GM19468 (cell line): ENCODE data around the gene APOM.

Experiments used
- ATAC-seq: cut with Tn5 transposase; IDR thresholded peaks from one replicate; pipeline ENCODE4 v1.9.1; 2021; ENCODE audit warnings: mild to moderate bottlenecking, moderate library complexity, moderate number of reproducible peaks; ENCODE audit not compliant: unreplicated experiment; ENCODE audit errors: extremely low read depth

The APOM gene

DNA sequence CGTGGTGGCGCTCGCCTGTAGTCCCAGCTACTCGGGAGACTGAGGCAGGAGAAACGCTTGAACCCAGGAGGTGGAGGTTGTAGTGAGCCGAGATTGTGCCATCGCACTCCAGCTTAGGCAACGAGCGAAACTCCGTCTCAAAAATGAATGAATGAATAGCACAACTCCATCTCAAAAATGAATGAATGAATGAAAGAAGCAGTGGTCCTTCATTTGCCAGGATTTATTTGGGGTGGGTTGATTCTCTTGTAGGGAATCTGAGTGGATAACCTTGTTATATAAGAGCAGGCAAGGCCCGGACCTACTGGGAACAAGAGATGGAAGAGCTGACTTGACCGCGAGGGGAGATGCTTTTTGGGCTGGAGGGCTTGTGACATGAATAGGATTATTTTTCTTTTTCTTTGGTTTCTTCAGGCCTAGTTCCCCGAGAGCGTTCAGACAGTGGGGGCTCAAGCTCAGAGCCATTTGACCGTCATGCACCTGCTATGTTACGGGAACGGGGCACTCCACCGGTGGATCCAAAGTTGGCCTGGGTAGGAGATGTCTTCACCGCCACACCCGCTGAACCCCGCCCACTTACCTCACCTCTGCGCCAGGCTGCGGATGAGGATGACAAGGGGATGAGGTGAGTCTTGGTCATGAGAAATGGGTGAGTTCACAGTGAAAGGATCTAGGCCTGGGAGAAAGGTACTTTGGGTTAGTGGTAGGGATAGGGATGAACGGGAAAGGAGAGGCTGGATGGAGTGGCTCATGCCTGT lies 25.3 kb upstream of the APOM start:
- no peak for ATAC-seq

DNA sequence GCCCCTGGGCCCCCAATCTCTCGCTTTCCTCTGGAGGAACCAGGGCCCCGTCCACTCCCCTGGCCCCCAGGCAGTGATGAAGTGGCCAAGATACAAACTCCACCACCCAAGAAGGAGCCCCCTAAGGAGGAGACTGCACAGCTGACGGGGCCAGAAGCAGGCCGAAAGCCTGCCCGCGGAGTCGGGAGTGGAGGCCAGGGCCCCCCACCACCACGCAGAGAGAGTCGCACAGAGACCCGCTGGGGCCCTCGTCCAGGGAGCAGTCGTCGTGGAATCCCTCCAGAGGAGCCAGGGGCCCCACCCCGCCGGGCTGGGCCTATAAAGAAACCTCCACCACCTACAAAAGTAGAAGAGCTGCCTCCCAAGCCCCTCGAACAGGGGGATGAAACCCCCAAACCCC lies 24.5 kb upstream of the APOM start:
- no peak for ATAC-seq

DNA sequence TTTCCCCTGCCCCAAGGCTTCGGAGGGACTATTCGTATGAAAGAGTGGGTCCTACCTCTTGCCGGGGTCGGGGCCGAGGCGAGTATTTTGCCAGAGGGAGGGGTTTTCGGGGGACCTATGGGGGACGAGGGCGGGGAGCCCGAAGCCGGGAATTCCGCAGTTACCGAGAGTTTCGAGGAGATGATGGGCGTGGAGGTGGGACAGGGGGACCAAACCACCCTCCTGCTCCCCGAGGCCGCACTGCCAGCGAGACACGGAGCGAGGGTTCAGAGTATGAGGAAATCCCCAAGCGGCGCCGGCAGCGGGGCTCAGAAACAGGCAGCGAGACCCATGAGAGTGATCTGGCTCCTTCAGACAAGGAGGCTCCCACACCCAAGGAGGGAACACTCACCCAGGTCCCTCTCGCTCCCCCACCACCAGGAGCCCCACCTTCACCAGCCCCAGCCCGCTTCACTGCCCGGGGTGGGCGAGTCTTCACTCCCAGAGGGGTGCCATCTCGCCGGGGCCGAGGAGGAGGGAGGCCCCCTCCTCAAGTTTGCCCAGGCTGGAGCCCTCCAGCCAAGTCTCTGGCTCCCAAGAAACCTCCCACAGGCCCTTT lies 23.9 kb upstream of the APOM start:
- ATAC-seq = no peak

DNA sequence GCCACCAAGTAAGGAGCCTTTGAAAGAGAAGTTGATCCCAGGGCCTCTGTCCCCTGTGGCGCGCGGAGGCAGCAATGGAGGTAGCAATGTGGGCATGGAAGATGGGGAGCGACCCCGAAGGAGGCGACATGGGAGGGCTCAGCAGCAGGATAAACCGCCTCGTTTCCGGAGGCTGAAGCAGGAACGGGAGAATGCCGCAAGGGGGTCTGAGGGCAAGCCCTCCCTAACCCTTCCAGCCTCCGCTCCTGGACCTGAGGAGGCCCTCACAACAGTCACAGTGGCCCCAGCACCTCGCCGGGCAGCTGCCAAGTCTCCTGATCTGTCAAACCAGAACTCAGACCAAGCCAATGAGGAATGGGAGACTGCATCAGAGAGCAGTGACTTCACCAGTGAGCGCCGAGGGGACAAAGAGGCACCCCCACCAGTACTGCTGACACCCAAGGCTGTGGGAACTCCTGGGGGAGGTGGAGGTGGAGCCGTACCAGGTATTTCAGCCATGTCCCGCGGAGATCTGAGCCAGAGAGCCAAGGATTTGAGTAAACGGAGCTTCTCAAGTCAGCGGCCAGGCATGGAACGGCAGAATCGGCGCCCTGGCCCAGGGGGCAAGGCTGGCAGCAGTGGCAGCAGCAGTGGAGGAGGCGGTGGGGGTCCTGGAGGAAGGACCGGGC lies 23.3 kb upstream of the APOM start:
- no peak for ATAC-seq

DNA sequence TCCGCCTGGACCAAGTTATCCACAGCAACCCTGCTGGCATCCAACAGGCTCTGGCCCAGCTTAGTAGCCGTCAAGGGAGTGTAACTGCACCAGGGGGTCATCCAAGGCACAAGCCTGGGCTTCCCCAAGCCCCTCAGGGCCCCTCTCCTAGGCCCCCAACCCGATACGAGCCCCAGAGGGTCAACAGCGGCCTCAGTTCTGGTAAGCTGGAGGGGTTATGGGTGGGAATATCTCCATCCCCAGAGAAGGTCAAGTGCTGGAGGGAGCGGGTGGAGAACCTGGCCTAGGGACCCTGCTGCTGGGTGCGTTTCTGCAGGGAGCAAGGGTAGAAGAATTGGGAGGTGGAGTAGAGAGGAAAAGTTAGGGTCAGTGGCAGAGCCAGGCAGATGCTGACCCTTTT lies 22.2 kb upstream of the APOM start:
- ATAC-seq = no peak

DNA sequence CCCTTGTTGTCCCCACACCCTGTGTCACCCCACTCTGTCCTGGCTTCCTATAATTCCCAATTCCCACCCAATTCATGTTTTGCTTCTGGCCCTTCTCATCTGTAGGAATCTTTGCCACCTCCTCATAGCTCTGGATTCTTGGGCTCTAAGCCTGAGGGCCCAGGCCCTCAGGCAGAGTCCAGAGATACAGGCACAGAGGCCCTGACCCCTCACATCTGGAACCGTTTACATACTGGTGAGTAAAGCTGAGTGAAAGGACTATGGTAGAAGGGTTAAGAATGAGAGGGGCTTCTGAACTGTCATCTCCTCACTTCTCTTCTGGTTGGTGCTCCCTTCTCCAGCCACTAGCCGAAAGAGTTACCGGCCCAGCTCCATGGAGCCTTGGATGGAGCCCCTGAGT lies 21.6 kb upstream of the APOM start:
- no peak for ATAC-seq

DNA sequence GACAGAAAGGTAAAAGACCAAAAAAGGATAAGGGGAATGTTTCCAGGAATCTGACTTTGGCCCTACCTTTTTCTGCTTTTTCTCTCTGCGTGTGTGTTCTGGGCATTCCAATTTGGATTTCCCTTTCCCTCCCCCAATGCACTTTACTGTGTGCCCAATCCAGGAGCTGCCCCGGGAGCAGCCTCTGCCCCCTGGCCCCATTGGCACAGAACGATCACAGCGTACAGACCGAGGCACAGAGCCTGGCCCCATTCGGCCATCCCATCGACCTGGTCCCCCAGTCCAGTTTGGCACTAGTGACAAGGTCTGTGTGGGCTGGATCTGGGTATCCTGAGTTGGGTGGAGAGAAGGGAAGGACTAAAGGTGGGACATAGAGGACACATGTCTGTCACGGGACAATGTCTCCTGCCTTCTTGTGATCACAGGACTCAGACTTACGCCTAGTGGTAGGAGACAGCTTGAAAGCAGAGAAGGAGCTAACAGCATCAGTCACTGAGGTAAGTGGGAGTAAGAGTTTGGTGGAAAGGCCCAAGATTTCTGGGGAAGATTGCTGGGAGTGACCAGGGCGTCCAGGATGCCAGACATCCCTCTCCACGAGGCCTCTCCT lies 20.6 kb upstream of the APOM start:
- no peak for ATAC-seq

DNA sequence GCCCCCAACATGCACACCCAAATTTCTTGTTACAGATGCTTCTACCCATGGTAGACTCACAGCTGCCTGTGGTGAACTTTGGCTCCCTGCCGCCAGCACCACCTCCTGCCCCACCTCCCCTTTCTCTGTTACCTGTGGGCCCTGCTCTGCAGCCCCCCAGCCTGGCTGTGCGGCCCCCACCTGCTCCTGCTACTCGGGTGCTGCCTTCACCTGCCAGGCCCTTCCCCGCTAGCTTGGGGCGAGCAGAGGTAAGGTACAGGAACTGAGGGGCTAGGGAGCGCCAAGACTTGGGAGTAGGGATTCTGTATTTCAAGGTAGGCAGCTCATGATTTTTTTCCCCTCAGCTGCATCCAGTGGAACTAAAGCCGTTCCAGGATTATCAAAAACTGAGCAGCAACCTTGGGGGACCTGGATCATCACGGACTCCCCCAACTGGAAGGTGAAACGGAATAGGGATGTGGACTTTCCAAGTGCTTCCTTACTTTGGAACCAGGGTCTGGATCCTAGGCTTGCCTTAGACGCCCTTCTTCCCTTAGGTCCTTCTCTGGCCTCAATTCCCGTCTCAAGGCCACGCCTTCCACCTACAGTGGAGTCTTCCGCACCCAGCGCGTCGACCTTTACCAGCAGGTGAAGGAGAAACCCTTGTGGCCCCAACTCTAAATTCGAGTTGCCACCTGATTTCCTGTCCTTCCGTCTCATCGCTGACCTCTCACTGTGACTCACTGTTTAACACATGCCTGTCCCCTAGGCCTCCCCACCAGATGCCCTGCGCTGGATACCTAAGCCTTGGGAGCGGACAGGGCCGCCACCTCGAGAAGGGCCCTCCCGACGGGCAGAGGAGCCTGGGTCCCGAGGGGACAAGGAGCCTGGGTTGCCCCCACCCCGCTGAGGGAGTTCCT lies 18.7 kb upstream of the APOM start:
- ATAC-seq = no peak

DNA sequence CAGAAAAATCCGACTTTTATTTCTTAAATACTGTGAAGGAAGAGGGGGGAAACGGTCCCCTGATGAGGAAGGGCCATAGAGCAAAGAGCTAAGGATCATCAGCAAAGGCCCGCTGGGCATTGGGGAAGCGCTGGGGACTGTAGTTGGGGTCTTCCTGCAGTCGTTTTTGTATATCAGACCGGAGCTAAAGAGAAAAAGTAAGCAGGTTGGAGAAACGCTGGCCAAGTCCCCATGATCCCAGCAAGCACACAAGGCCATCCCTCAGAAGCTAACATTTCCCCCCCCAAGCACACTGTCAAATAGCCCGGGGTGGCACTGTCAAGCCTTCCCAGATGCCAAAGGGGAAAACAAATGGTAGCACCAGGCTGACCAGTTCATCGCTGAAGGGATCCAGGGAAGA lies 16.7 kb upstream of the APOM start:
- no peak for ATAC-seq

DNA sequence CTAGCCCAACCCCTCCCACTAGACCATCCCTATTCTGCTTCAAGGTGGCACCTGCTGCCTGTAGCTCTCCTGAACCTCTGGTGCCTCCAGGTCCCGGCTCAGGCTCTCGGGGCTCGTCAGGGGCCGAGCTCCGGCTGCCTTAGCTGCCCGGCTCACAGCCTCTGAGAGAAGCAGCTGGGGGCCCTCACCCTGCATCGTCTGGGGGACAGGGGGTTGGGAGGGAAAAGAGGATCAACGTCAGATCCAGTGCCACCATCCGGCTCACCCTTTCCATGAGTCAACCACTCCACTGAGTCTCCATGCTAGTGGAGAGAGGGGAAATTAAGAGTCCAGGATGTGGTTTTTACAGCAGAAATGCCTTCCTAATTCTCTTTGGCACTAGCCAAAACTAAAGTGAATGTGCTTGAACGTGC lies 16.2 kb upstream of the APOM start:
- no peak for ATAC-seq

DNA sequence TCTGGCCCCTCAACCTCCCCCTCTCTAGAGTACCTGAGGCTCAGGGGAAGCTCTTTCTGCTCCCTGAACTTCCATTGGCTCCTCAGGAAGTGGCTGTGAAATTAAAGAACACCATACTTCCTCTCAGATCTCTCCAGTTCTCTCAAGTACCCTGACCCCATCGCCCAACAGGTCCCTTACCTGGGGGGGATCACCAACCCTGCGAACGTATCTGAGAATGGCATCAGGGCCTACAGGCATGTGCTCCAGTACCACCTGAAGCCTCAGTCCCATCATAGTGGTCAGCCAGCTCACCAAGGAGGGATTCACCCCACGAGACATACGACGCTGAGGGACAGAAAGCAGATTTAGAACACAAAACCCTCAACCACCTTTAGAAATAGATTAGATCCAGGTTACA lies 15.1 kb upstream of the APOM start:
- ATAC-seq = no peak

DNA sequence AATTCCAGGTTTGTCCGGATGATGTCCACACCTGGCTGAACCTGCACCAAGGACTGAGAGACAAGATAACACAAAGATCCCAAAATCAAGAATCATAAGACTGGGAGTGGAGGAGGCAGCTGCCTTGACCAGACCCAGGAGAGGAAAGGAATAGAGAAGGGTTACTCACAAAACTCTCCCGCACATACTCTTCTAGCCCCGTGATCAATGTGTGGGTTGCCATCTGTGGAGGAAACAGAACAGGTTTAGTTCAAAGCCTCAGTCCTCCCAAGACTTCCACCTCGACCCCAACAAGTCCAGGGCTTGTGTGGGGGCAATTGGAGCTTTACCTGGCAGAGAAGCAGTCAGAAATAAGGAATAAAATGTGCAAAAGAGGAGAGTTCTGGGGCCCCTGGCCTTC lies 14.3 kb upstream of the APOM start:
- ATAC-seq = no peak

DNA sequence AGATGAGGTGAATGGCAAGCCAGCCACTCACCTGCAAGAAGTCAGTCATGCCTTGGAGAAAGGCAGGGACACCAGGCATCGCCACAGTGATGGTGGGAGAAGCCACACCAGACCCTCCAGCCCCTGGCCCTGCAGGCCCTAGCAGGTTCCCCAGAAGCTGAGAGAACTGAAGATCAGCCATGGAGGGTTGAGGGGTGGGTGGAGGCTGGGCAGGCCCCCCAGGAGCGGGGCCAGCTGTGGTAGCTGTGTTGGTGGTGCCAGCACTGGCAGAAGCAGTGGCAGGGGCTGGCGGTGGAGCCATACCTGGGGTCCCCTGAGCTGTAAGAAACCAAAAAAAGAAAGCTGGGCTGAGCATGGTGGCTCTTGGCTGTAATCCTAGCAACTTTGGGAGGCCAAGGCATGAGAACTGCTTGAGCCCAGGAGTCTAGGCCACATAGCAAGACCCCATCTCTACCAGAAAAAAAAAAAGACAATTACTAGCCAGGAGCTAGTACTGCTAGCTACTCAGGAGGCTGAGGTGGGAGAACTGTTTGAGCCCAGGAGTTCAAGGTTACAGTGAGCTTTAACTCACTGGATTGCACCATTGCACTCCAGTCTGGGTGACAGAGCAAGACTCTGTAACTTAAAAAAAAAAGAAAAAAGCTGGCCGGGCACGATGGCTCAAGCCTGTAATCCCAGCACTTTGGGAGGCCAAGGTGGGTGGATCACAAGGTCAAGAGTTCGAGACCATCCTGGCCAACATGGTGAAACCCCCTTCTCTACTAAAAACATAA lies 12.7 kb upstream of the APOM start:
- no peak for ATAC-seq

DNA sequence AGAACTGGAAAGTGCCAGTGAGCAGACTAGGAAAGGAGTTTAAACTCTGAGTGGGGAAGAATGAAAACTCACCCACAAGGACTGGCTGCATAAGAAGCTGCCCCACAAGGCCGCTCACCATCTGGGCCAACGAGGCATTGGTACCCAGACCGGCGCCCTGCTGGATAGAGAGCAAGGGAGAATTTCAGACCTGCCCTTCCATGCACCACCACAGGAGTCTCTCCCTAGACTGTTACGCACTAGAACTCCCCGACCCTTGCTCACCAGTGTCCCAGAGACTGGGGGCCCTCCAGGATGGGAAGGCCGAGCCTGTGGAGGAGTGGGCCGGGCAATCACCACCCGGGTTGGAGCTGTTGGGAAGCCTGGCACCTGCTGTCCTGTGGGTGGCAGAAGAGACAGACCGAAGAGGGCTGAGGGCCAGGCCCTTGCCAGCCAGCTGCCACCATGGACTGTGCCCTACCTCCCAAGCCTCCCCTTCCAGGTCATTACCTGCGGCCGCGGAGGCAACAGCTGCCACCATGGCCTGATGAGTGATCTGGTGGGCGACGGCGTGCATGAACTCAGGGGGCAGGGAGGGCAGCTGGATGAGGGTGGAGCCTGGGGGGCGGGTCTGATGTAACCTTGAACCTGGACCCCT lies 11.8 kb upstream of the APOM start:
- no peak for ATAC-seq

DNA sequence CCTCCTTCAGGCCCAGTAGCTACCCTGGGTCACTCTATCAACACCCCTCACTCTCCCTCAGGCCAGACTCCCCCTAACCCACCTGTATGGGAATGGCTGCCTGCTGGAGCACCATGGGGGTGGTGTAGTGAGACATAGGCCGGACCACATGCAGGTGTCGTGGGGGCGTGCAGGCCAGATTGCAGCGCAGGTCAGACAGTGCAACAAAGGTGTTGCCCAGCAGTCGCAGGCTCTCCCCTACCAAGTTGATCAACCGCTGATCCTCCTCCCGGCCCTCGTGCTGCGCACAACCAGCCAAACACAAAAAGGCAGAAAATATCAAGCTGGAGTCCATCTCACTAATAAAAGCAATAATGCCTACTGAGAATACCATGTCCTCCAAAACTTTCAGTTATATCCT lies 10.4 kb upstream of the APOM start:
- ATAC-seq = no peak

DNA sequence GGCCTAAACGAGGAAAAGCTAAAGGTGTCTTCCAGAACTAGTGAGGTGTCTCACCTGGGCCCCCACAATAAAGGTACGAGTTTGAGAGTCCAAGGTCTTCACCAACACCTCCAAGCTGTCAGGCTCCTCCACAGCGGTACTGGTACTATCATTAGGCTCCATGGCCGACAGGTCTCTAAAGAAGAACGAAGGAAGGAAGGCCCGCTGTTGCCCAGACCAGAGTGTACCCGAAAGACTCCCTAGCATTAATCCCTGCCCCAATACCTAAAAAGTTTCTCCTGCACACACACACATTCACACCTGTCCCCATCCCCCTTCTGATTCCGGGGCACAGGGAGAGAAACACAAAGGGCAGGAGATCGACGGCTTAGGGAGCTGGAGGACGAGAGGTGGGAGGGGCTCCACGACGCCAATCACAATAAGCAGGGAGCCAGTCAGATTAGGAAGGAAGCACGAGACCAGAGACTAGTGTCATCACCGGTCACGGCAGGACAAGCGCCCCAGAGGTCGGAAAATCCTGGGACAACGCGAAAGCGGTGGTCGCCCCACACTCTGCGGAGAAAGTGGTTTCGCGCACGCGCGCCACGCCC lies 4.0 kb upstream of the APOM start:
- ATAC-seq = no peak

DNA sequence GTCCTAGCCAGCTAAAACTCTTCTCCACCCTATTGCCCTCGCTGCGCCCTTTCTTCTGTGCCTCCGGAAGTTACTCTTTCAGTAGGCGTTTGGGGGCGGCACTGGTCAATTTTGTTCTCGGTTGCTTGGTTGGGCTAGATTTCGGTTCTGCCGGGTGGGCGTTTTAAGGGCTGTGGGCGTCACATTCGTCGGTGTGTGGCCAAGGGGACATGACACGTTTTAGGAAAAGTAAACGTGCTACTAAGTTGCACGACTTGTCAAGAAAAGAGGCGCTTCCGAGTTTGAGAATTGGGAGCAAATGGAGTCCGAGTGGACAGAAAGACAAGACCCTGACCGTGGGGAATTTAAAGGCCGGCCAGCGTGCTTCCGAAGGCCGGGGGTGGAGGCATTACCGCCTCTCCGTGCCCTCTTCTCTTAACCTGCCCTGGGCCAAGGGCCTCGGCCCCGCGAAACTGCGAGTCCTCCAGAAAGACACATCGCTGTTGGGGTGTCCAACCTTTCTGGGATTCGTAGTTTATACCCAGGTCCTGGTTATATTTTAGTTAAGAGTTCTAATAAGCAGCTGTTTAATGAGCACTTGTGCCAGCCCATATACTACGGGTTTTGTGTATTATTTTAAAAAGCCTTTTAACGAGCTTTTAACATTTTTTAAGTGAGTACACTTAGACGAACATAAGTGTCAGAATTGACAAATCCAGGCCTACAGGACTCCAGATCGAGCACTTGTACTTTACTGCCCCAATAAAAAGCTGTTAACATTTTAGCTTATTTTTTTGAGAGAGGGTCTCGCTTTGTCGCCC lies 2.6 kb upstream of the APOM start:
- ATAC-seq = no peak
